Measurements from ENCODE around the gene GOLGA6D. TPM values are rescaled to one million over a fixed set of nuclear protein-coding genes. Genes with fewer than 3 reads are reported as not detected.
"Not testable (repeated sequence)": the region's sequence is repeated elsewhere in the genome, so short reads cannot be mapped to it uniquely, and the experiment has no call there.

Gene GOLGA6D
- total RNA-seq, 1 donor from 2014 or later = 0.12 TPM

DNA sequence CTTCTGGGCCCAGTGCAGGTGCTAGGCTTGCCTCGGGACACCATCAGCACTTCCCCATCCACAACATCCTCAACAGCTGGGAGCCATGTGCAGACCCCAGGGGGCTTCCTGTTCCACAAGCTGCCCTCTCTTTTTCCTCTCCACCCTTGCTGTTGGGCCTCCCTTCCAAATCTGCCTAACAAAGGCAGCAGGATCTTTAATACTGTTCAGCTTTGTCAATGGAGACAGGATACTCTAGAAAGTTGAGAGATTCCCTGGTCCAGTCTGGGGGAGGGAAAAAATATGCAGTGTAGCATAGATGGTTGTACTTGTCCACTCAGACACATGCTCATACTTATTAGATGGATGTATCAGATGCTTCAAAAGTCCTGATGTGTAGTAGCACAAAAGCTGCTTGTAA is 4.1 kb upstream of the GOLGA6D start:
- not testable (repeated sequence) for DNase-seq (ENCODE audit: low spot score)

DNA sequence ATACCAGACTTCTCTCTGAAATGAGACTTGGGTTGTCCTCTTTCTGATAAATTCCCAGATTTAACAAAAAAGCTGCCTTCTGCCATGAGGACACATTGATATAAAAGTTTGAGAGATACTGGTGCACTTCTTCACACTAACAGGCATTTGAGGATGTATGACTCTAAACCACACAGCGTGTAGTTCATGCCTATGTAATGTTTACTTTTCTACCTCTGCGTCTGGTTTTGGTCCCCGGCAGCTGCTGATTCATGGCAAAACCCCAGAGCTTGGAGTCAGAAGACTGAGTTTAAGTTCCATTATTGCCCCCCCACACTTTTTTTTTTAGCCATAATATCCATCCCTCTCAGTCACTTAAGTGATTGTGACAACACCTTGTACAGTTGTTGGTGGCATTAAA is 1.5 kb downstream of the GOLGA6D start:
- DNase-seq (ENCODE audit: low spot score) = not testable (repeated sequence)

- not testable (repeated sequence) for DNase-seq (ENCODE audit: low spot score)
Measured at GRCh38 chr15:75293660-75294059, 11.0 kb downstream of the GOLGA6D start.

DNA sequence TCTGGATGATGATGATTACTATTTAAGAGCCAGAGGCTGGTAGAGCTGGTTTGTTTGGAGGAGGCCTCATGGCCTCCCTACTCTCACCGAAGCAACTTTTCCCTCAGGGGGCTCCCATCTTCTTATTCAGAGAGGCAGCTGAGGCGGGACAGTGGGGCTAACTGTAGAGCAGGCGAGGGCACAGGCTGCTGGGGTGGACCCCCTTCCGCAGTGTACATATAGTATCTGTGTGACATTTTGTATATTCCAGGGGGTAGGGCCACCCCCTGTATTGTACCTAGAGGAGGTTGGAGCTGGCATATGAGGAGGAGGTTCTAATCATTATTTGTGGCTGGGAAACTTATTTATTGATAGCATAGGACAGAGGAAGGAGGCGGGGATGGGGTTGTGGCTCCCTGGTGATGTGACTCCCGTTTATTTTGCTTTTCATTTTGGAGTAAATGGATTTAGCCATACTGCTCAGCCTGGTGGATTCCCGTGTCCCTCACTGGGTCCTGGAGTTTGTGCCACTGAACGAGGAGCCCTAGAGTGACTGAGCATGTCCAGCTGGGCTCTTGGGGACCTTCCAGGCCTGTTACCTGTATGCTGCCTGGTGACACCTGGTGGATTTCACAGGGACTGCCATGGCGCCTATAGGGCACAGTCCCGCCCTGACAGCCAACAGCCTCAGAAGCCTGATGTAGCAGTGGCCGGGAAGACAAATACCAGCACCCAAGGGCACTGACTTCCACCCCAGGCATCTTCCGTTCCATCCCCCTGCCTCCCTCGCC is 16.1 kb downstream of the GOLGA6D start:
- DNase-seq (ENCODE audit: low spot score) = not testable (repeated sequence)

GRCh38 chr15:75299311-75299688 is 16.7 kb downstream of the GOLGA6D start:
- DNase-seq (ENCODE audit: low spot score) = peak; percentile 47

DNA sequence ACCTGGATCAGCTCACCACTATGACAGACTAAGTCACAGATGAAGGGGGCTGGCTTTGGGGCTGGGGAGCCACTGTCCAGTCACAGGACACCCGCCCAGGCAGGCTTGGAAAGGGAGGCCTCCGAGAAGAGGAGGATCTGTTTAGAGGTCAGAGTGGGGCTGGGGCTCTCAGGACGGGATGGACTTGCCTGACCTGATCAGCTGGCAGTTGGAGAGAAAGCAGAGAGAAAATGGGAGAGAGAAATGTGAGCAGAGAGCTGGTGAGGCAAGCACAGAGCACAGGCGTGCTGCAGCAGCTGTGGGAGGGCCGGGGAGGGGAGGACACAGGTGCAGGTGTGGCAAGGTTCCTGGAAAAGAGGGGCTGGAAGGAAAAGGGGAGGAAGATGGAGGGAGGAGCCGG is 17.4 kb downstream of the GOLGA6D start:
- not testable (repeated sequence) for DNase-seq (ENCODE audit: low spot score)

- DNase-seq (ENCODE audit: low spot score) = no peak
Measured at GRCh38 chr15:75302318-75302717, 19.7 kb downstream of the GOLGA6D start.

GRCh38 chr15:75302753-75303152 is 20.1 kb downstream of the GOLGA6D start:
- DNase-seq (ENCODE audit: low spot score) = not testable (repeated sequence)

DNA sequence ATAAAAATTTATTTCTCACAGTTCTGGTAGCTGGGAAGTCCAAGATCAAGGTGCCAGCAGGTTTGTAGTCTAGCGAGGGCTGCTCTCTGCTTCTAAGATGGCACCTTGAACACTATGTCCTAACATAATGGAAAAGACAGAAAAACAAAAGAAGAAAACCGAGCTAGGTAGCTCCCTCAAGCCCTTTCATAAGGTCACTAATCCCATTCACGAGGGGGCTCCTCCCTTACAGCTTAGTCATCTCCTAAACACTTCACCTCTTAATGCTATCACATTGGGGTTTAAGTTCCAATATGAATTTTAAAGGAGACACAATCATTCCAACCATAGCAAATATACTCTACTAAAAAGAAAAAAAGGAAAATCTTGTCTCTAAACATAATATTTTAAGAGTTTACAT is 23.6 kb downstream of the GOLGA6D start:
- DNase-seq (ENCODE audit: low spot score) = no peak

- peak; percentile 46 for DNase-seq (ENCODE audit: low spot score)
Measured at GRCh38 chr15:75307778-75308390, 25.2 kb downstream of the GOLGA6D start.

DNA sequence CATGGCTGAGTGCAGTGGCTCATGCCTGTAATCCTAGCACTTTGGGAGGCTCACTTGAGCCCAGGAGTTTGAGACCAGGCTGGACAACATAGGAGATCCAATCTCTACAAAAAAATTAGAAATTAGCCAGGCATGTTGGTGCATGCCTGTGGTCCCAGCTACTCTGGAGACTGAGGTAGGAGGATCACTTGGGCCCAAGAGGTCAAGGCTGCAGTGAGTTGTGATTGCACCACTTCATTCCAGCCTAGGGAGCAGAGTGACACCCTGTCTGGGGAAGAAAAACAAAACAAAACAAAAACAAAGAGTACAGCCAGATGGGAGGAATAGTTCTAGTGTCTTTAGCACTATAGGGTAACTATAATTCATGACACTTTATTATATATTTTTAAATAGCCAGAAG is 27.1 kb downstream of the GOLGA6D start:
- no peak for DNase-seq (ENCODE audit: low spot score)

- DNase-seq (ENCODE audit: low spot score) = not testable (repeated sequence)
Measured at GRCh38 chr15:75312548-75312947, 29.9 kb downstream of the GOLGA6D start.

DNA sequence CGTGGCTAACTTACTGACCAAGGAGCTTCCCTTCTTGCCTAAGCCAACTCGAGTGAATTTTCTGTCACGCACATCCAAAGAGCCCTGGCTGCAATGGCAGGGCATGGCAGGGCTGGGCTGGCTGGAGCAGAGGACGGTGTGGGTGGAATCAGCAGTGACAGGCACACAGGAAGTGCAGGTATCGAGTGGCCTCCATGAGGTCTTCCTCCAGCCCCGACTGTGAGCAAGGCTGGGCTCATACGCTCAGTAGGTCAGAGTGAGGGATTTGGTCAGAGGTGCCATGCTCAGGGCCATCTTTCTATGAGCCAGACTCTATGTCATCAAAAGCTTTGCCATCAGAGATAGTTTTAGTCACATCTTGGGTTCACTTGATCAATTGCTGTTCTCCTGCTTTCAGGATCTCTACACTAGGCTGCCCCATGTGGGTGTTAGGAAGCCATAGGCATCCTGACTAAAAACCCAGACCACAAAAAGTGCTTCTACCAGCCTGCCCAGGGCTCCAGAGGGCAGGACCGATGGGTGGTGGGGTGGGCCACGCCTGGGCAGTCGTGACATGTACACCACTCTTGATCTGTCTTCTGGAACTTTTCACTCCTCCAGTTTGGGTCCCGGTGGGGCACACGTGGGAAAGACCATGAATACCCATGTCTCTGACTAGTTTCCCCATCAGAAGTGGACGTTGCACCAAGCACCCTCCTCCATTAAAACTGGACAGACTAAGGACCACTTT is 30.6 kb downstream of the GOLGA6D start:
- no peak for DNase-seq (ENCODE audit: low spot score)

DNA sequence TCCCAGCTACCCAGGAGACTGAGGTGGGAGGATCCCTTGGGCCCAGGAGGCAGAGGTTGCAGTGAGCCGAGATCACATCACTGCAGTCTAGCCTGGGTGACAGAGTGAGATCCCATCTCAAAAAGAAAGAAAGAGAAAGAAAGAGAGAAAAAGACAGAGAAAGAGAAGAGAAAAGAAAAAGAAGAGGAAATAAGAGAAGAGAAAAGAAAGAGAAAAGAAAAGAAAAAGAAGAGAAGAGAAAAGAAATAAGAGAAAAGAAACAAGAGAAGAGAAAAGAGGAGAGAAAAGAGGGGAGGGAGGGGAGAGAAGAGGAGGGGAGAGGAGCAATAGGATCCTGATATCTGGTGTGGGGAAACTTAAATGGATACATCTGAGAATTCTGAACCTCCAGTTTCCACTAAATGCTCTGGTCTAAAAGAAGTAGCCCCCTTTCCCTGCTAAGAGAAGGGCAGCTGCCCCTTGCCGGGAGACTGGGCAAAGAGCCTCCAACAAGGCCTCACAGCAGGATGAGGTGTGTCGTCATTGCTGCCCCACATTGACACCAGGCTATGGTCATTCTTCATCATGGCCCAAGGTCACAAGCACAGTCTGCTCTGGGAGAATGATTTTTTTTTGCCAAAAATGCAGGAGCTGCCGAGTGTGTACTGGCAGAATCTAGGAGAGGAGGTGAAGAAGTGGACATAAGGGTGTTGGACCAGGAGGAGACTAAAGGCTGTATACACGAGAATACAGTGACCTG is 32.1 kb downstream of the GOLGA6D start:
- DNase-seq (ENCODE audit: low spot score) = no peak

DNA sequence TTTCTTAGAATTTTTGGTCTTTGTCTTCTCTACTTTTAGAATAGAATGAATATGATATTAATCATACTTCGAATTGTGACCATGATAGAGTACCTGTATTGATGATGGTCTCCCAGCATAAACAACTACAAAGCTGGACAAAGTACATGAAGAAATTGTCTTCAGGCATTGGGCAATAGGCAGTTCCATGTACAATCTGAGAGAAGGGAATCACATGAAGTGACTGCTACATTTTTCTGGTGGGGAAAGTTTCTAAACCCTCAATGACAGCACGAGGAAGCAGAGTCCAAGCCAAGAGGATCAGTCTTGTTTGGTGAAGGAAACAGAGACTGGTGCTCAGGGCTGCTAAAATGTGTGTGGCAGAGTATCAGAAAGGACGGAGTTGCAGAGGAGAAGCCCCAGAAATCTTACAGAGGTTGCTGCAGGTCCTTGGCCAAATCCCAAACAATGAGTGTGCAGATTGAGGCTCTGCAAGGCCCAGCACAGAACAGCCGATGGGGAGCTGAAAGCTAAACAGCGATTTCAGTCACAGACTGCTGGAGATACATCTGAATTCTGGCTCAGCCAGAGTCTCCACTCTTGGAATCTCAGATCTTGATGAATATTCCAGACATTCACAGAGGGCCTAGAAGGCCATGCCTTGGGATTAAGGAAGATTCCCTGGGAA is 36.7 kb downstream of the GOLGA6D start:
- DNase-seq (ENCODE audit: low spot score) = not testable (repeated sequence)

DNA sequence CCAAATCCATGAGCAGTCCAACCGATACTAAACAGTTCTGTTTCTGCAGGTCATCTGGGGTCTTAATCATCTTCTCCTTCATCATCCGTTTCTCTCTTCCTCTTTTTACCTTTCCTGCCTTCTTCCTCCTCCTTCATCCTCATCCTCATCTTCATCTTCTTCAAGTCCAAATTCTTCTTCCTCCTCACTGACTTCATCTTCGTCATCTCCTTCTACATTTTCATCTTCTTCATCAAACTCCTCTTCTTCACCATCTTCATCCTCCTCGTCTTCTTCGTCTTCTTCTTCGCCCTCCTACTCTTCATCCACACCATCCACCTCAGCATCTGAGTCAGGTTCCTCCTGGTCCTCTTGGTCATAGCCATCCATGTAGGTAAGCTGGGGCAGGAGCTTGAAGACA is 39.1 kb downstream of the GOLGA6D start:
- DNase-seq (ENCODE audit: low spot score) = no peak

GRCh38 chr15:75325922-75326321 is 43.3 kb downstream of the GOLGA6D start:
- DNase-seq (ENCODE audit: low spot score) = no peak

- no peak for DNase-seq (ENCODE audit: low spot score)
Measured at GRCh38 chr15:75327005-75327404, 44.4 kb downstream of the GOLGA6D start.

- DNase-seq (ENCODE audit: low spot score) = no peak
Measured at GRCh38 chr15:75327491-75327890, 44.9 kb downstream of the GOLGA6D start.

DNA sequence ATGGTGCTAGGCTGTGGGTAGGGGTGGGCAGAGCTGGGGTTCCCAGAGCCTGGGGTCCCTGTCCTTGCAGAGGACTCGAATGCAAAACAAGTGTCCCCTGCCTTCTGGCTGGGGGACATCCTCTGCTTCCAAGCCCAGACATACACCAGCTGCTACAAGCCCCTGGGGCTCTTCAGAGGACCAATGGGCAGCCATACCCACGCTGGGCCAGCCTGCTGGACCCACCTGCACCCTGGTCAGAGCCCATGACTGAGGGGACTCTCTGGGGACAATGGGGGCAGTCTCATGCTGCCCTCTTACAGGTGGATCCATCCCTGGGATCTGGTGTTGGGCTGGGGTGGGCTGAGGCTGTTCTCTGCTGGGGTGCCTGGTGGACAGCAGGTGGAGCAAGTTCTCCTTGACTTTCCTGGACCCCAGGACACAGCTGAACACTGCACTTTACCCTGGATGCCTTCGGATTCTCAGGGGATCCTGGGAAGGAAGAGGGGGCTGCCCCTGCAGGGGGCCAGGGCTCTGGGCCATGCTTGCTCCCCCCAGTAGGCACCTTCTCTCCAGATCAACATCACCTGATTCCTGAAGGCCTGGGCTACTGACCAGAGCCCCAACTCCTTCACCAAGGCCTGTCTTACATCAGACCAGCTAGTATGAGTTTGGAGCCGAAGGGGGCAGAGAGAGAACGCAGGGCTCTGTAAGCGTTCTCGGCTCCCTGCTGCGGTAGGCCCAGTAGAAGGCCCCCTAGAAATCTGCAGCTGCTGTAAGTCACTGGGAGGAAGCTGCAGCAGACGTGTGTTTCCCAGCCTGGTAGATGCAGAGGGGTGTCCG is 46.1 kb downstream of the GOLGA6D start:
- DNase-seq (ENCODE audit: low spot score) = no peak

- DNase-seq (ENCODE audit: low spot score) = no peak
Measured at GRCh38 chr15:75329571-75329970, 46.9 kb downstream of the GOLGA6D start.
